Memory B cell (primary cell): ENCODE data around the gene S100P.

Experiments
- ATAC-seq: fragments of 150-1000 bp; cut with Tn5 transposase; 2 replicates; pipeline ENCODE4 v1.10.0; 2021; ENCODE audit warnings: low read depth, mild to moderate bottlenecking, moderate library complexity
- DNase-seq, 2 donors: peaks; one replicate each; pipeline ENCODE4 v3.0.0; 2022; ENCODE audit warnings: low spot score in 2 of 2
- H3K27ac Mint-ChIP-seq: one replicate; pipeline ENCODE4 v1.8.0; 2022; ENCODE audit warnings: mild to moderate bottlenecking, moderate library complexity, mixed read lengths
- H3K27me3 Mint-ChIP-seq: one replicate; pipeline ENCODE4 v1.8.0; 2022; ENCODE audit warnings: mixed read lengths
- H3K36me3 Mint-ChIP-seq: one replicate; pipeline ENCODE4 v1.8.0; 2022; ENCODE audit warnings: mild to moderate bottlenecking, mixed read lengths
- H3K4me1 Mint-ChIP-seq: one replicate; pipeline ENCODE4 v1.8.0; 2022; ENCODE audit warnings: mixed read lengths
- H3K4me3 Mint-ChIP-seq: one replicate; pipeline ENCODE4 v1.8.0; 2022; ENCODE audit warnings: mild to moderate bottlenecking, moderate library complexity, mixed read lengths
- H3K9me3 Mint-ChIP-seq: one replicate; pipeline ENCODE4 v1.8.0; 2022; ENCODE audit warnings: mixed read lengths

S100P gene

DNA sequence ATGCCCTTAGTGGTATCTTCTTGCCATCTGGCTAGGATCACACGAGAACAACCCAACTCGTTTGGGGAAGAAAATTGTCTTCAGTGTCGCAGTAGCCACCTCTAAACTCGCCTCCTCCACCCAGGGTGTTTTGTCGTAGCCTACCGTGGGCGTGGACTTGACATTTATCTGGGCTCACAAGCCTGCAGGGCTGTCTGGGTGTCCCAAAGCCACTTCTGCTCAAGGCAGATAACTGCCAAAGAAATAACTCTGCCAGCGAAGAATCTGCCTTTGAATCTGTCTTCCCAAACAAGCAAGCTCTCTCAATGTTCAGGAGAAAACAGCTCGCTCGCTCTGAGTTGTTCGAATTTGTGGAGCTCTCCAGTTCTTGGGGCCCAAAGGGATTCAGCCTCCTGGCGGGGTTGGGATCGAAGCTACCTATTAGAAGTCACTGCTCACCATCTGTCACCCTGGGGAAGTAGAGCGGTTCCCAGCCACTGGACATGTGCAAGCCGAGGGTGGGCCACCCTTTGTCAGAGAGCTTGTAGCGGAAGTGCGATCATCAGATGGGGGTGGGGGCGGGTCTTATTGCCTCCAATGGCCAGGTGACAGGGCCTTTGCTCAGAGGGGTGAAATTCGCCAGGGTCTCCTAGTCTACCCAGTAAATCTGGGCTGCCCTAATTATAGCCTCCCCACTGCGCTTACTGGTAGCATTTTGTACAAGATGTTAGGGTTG lies 37.1 kb downstream of the S100P start:
- no peak for DNase-seq

DNA sequence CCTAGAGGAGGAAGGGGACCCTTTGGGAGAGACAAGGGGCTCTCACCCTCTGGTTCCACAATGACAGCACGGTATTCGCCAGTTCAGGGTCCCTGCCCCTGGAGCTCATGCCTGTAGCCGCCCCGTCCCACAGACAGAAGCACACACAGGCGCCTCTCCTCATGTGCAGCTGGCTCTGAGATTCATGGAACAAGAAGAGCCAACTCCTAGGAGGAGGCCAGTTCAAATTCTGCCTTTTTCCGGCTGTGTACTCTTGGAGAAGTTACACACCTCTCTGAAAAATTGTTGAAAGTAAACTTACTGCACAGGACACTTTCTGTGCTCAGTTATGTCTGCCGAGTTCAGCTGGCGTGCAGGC lies 37.6 kb downstream of the S100P start:
- Mint-ChIP-seq H3K9me3 (no peaks in the 10 kb centered on the region), H3K4me1 (no peaks in the 10 kb centered on the region), H3K36me3 (no peaks in the 10 kb centered on the region), H3K27me3 (peaks cover 13% of the 10 kb centered on the region), H3K27ac (no peak overlapping the region), H3K4me3 (no peak overlapping the region)
- ATAC-seq (no peak), DNase-seq (no peak)

More for the DNA sequence above, 37.1 kb downstream of the S100P start:
- Mint-ChIP-seq H3K27me3 (peaks cover 13% of the 10 kb centered on the region), H3K4me1 (no peaks in the 10 kb centered on the region), H3K9me3 (no peaks in the 10 kb centered on the region), H3K36me3 (no peaks in the 10 kb centered on the region), H3K27ac (no peak overlapping the region), H3K4me3 (no peak overlapping the region)
- no peak for ATAC-seq

DNA sequence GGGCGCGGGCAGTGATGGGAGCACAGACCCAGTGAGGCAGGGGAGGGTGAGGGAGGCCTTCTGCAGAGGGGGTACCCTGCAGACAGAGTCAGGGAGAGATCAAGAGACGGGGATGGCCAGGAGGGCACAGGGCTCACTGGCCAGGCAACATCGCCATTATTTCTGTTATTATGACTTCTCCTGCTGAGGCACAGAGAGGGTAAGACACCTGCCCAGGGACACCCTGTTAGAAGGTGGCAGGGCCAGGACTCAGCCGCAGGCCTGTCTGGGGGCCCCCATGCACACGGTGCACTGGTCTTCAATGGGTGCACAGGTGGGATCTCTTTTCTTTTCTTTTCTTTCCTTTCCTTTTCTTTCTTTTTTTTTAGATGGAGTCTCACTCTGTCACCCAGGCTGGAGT lies 38.1 kb downstream of the S100P start:
- Mint-ChIP-seq H3K9me3 (no peaks in the 10 kb centered on the region), H3K36me3 (no peaks in the 10 kb centered on the region), H3K27me3 (peaks cover 14% of the 10 kb centered on the region), H3K27ac (no peak overlapping the region), H3K4me1 (no peaks in the 10 kb centered on the region), H3K4me3 (no peak overlapping the region)
- DNase-seq (no peak), ATAC-seq (no peak)

DNA sequence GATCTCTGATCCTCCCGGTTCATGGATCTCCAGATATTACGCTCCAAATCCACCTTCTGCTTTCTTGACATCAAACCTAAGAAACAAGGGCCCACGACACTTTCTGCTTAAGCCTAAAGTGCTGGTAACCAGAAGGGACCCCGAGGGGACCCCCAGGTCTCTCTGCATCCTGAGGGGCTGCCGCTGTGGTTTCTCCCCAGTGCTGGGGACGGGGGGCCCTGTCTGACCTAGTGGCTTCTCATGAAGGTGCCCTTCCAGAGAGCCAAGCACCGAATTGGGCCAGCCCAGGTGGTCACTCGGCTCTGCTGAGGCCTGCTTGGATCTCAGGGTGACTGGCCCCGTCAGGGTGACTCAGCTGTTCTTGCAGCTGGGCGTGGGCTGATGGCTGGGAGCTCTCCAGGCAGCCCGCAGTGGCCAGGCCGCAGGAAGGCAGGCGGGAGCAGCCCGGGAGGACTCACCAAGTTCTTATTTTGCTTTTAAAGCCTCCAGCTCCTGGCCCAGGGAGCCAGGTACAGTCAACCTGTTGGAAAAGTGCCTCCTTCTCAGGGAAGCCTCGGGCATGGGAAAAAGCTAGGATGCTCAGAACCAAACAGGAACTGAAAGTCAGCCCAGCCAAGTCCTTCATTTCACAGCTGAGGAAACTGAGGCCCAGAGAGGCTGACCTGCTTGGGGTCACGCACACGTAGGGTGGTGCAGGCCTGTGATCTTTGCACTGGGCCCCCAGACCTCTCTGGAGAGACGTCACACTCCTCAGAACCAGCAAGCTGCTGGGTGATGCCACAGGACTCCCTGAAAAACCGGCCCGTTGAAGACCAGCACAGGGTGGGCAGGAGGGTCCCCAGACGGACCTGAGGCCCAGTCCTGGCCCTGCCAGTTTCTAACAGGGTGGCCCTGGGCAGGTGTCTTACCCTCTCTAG lies 39.0 kb downstream of the S100P start:
- no peaks in the 10 kb centered on the region for H3K36me3 Mint-ChIP-seq
- peaks cover 18% of the 10 kb centered on the region for H3K27me3 Mint-ChIP-seq
- no peak overlapping the region for H3K4me3 Mint-ChIP-seq
- no peak for DNase-seq
- no peak for ATAC-seq
- no peaks in the 10 kb centered on the region for H3K4me1 Mint-ChIP-seq
- no peaks in the 10 kb centered on the region for H3K9me3 Mint-ChIP-seq
- no peak overlapping the region for H3K27ac Mint-ChIP-seq

DNA sequence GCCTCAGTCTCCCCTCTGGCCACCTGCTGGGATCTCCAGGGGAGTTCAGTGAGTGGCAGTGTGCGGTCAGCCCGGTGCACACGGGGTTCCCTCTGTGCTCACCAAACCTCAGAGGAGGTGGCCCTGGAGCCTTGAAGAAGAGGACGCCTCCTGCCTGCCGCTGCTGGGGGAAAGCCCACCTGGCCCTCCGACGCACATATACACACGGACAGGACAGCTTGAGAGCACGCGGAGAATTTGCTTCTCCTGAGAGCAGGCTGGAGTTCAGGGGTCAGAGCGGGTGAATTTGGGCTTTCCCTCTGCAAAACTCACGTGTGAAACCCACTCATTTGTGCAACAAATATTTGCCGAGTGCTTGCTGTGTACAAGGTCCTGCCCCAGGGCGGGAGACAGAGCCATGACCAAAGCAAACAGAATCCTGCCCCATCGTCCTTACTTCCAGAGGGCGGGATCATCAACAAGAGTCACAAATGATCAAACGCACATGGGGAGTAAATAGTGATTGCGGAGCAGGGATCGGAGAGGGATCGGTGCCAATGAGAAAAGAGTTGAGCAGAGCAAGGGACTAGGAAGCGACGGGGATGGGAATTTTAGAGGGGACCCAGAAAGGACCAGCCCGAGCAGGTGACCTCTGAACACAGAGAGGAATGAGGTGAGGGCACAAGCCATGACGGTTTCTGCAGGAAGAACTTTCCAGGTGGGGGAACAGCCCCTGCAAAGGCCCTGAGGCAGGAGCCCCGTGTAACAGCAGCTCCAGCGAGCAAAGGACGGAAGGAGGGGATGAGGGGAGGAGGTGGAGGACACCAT lies 39.9 kb downstream of the S100P start:
- H3K27me3 Mint-ChIP-seq = peaks cover 18% of the 10 kb centered on the region
- H3K27ac Mint-ChIP-seq = no peak overlapping the region
- H3K4me1 Mint-ChIP-seq = no peaks in the 10 kb centered on the region
- no peak overlapping the region for H3K4me3 Mint-ChIP-seq
- DNase-seq = no peak
- H3K9me3 Mint-ChIP-seq = no peaks in the 10 kb centered on the region
- no peak for ATAC-seq
- no peaks in the 10 kb centered on the region for H3K36me3 Mint-ChIP-seq

DNA sequence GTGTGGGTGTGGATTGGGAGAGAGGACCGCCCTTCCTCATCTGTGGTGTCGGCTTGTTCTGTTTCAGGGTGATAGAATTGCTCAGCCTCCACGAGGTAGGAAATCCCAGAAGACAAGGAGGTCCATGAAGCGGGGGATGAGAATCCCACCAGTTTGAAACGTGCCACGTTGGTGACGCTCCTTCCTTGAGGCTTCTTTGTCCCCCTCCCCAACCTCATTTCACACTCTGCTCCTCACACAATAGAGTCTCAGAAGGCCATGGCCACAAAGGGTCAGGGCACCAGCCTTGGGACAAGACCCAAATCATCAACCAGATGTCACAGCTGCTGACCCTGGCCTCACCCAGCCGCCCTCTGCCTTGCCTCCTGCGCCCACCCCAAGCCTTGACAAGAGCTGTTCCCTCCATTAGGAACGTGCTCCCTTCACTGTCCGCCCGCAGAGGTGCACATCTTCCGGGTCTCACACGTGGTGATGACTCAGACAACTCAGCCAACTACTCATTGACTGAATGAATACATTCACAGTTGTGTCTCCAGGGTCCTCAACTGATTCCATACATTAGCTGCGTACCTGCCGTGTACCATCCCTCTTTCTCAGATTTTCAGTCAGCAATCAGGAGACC lies 40.6 kb downstream of the S100P start:
- DNase-seq (no peak), ATAC-seq (no peak)
- H3K27ac Mint-ChIP-seq = no peak overlapping the region
- no peaks in the 10 kb centered on the region for H3K36me3 Mint-ChIP-seq
- H3K4me1 Mint-ChIP-seq = no peaks in the 10 kb centered on the region
- no peaks in the 10 kb centered on the region for H3K9me3 Mint-ChIP-seq
- H3K4me3 Mint-ChIP-seq = no peak overlapping the region
- H3K27me3 Mint-ChIP-seq = peaks cover 18% of the 10 kb centered on the region

DNA sequence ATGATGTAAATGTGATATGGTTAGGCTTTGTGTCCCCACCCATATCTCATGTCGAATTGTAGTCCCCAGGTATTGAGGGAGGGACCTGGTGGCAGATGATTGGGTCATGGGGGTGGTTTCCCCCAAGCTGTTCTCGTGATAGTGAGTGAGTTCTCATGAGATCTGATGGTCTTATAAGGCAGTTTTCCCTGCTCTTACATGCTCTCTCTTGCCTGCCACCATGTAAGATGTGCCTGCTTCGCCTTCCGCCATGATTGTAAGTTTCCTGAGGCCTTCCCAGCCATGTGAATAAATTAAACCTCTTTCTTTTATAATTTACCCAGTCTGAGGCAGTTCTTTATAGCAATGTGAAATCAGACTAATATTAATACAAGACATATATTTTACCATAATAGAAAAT lies 46.2 kb downstream of the S100P start:
- Mint-ChIP-seq H3K36me3 (peaks cover 2% of the 10 kb centered on the region), H3K27ac (no peak overlapping the region), H3K27me3 (peaks cover 13% of the 10 kb centered on the region), H3K4me1 (no peaks in the 10 kb centered on the region), H3K4me3 (no peak overlapping the region), H3K9me3 (peaks cover 3% of the 10 kb centered on the region)
- ATAC-seq (no peak), DNase-seq (no peak)

DNA sequence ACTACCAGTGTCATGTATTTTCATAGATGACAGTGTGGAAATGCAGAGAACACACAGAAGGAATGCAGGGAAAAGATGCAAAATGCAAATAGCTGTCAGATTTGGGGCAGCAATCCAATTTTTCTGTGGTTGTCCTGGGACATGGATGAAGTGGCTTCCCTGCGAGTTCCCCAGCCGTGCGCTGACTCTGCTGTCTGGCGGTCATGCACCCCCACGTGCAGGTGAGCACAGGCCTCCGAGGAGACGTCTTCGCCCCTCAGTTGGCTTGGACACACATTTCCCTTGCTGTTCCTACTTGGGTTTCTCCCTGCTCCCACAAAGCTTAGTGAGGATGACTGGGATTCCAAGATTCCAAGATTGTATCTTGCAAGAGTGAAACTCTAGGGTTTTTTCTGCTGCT lies 46.7 kb downstream of the S100P start:
- H3K36me3 Mint-ChIP-seq = peaks cover 2% of the 10 kb centered on the region
- no peaks in the 10 kb centered on the region for H3K4me1 Mint-ChIP-seq

DNA sequence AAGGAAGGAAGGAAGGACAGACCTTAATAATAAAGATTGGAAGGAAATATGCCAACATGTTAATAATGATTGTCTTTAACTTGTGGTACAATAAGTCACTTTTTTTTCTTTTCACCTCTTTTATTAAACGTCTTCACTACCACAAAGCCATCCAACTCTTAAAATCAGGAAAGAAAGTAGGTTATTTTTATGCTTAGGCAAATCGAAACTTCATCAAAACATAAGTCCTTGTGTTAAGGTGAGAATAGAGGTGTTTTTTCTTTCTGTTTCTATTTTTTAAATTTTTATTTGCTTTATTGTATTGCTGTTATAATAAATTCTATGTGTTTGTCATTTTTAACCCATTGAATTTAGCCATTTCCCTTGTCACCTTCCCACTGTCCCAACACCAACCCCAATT lies 48.8 kb downstream of the S100P start:
- Mint-ChIP-seq H3K4me1 (no peaks in the 10 kb centered on the region), H3K36me3 (peaks cover 2% of the 10 kb centered on the region), H3K27ac (no peak overlapping the region), H3K4me3 (no peak overlapping the region), H3K27me3 (peaks cover 10% of the 10 kb centered on the region), H3K9me3 (peaks cover 3% of the 10 kb centered on the region)
- ATAC-seq = no peak
- no peak for DNase-seq

More for the DNA sequence above, 46.7 kb downstream of the S100P start:
- Mint-ChIP-seq H3K27ac (no peak overlapping the region), H3K4me3 (no peak overlapping the region), H3K9me3 (peaks cover 3% of the 10 kb centered on the region), H3K27me3 (peaks cover 14% of the 10 kb centered on the region)
- ATAC-seq (no peak), DNase-seq (no peak)

DNA sequence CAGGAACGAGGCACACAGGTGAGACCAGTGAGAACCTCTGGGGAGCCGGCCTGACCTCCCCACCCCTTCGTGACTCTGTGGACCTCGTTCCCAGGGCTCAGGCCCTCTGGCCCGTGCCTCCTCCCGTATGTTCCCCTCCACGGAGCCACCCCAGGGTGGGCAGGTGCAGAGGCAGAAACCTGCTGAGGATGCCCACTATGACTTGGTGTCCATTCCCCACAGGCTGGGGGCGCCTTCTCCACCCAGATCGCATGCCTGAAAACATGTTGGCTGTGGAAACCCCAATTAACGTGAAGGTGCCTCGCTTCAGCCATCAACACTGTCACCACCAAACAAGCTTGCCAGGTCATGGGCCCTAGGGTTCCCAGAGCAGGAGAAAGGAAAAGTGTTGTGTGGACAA lies 49.3 kb downstream of the S100P start:
- Mint-ChIP-seq H3K4me3 (no peak overlapping the region), H3K27ac (no peak overlapping the region), H3K9me3 (peaks cover 3% of the 10 kb centered on the region), H3K27me3 (peaks cover 9% of the 10 kb centered on the region), H3K4me1 (no peaks in the 10 kb centered on the region), H3K36me3 (peaks cover 2% of the 10 kb centered on the region)
- DNase-seq (no peak), ATAC-seq (no peak)
